Measurements from ENCODE around the gene IQCE. TPM values are rescaled to one million over a fixed set of nuclear protein-coding genes. Genes with fewer than 3 reads are reported as not detected.
"Not testable (repeated sequence)": the region's sequence is repeated elsewhere in the genome, so short reads cannot be mapped to it uniquely, and the experiment has no call there.

IQCE gene
- total RNA-seq, 1 donor from 2014 or later, result 22.2 TPM

DNA sequence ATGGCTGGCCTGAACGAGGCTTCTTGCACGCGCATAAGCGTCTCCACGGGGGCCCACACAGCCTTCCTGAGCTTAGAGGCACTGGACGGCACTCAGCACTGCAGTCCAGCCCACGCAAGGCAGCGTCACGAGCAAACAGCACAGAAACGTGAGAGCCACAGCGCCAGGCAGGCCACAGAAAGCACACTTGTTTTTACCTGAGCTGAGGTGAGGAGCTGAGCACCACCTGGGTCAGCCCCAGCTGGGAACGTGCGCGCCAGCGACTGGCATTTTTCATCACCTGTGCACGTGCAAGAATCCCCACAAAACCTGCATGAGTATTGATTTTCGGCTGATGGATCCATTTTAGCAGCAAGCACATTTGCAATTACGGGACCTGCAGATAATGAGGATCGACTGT, 26.7 kb downstream of the IQCE start:
- TF ChIP-seq, protein P1, sequence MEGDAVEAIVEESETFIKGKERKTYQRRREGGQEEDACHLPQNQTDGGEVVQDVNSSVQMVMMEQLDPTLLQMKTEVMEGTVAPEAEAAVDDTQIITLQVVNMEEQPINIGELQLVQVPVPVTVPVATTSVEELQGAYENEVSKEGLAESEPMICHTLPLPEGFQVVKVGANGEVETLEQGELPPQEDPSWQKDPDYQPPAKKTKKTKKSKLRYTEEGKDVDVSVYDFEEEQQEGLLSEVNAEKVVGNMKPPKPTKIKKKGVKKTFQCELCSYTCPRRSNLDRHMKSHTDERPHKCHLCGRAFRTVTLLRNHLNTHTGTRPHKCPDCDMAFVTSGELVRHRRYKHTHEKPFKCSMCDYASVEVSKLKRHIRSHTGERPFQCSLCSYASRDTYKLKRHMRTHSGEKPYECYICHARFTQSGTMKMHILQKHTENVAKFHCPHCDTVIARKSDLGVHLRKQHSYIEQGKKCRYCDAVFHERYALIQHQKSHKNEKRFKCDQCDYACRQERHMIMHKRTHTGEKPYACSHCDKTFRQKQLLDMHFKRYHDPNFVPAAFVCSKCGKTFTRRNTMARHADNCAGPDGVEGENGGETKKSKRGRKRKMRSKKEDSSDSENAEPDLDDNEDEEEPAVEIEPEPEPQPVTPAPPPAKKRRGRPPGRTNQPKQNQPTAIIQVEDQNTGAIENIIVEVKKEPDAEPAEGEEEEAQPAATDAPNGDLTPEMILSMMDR (IDR thresholded peaks at IDR 0.05), result no peak
- no peak for DNase-seq
- intact Hi-C loops (cut with DNase I), result no loop called here
- ATAC-seq, result no peak
- Histone ChIP-seq H3K4me3 (no peak overlapping the region), H3K27ac (no peak overlapping the region), H3K36me3 (peaks cover 17% of the 10 kb centered on the region), H3K4me1 (no peaks in the 10 kb centered on the region), H3K27me3 (no peaks in the 10 kb centered on the region), H3K9me3 (no peaks in the 10 kb centered on the region)

DNA sequence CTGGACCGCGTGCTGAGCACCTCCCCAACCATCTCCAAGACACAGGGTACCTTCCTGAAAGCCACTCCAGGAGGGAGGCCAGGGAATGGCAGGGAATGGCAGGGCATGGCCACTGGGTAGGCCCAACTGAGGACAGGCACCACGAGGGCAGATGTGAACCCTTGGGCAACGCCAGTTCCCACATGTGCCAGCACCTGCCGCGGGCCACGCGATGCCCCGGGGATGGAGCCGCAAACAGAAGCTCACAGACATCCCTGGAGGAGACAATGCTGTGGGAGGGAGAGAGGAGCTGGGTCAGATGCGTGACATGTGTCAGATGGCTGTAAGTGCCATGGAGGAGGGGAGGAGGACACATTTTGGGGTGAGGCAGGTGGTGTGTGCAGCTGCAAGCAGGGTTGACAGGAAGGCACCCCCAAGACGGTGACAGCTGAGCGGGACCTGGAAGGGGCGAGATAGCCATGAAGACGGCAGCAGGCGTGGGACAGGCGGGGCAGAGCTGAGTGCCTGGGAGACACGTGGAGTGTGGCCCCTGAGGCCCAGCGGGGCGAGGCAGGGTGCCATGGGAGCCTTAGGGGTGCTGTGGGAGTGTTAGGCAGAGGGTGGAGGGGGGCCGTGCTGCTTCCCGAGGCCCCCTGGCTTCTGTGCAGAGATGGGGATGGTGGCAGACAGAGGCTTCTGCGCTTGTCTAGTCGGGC, 27.7 kb downstream of the IQCE start:
- no peak overlapping the region for H3K4me3 ChIP-seq
- no peaks in the 10 kb centered on the region for H3K9me3 ChIP-seq

DNA sequence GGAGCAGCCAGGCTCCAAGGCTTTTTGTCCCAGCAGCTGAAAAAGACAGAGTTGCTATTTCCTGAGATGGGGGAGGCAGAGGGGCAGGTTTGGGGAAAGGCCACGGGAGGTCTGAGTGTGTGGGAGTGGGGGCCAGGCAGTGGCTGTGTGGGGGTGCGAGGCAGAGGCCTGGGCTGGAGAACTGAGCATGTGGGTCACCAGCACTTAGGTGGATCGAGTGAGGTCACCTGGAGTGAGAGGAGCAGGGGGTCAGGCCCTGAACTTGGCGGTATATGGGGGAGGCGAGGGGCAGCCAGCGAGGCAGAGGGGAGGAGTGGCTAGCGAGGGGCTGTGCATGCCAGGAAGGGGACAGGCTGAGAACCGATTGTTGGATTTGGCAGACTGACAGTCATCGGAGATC, 28.4 kb downstream of the IQCE start:
- Histone ChIP-seq H3K4me1 (no peaks in the 10 kb centered on the region), H3K36me3 (peaks cover 27% of the 10 kb centered on the region), H3K27me3 (no peaks in the 10 kb centered on the region), H3K27ac (no peak overlapping the region), H3K4me3 (no peak overlapping the region), H3K9me3 (no peaks in the 10 kb centered on the region)
- DNase-seq (no peak), ATAC-seq (no peak)
- intact Hi-C loops (cut with DNase I), result no loop called here
- TF ChIP-seq, protein P1 (IDR thresholded peaks at IDR 0.05), result no peak

More for the DNA sequence above, 27.7 kb downstream of the IQCE start:
- DNase-seq (no peak), ATAC-seq (no peak)
- no peaks in the 10 kb centered on the region for H3K4me1 ChIP-seq
- TF ChIP-seq, protein P1 (IDR thresholded peaks at IDR 0.05), result no peak
- no peaks in the 10 kb centered on the region for H3K27me3 ChIP-seq
- H3K36me3 ChIP-seq, result peaks cover 24% of the 10 kb centered on the region
- intact Hi-C loops (cut with DNase I), result no loop called here
- no peak overlapping the region for H3K27ac ChIP-seq

DNA sequence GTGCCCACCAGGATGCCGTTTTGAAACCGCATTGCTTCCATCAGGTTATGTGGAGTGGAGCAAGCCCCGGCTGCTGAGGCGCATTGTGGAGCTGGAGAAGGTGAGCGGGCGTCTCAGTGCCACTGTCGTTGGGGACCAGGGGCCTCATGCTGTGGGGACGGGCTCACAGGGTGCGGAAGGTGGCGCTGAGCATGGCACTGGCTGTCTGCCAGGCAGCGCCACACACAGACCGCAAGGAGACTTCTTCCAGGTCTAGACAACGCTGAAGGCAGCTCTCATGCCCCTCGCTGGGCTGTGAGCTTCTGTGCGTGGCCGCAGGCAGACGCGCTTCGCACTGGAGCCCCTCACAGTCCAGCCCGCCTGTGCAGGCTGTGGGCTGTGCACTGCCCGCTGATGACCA, 29.0 kb downstream of the IQCE start:
- no peaks in the 10 kb centered on the region for H3K27me3 ChIP-seq
- ATAC-seq (no peak), DNase-seq (no peak)
- intact Hi-C loops (cut with DNase I), result no loop called here
- TF ChIP-seq, protein P1 (IDR thresholded peaks at IDR 0.05), result no peak
- no peaks in the 10 kb centered on the region for H3K4me1 ChIP-seq
- H3K27ac ChIP-seq, result no peak overlapping the region
- H3K9me3 ChIP-seq, result no peaks in the 10 kb centered on the region
- H3K36me3 ChIP-seq, result peaks cover 33% of the 10 kb centered on the region
- no peak overlapping the region for H3K4me3 ChIP-seq

DNA sequence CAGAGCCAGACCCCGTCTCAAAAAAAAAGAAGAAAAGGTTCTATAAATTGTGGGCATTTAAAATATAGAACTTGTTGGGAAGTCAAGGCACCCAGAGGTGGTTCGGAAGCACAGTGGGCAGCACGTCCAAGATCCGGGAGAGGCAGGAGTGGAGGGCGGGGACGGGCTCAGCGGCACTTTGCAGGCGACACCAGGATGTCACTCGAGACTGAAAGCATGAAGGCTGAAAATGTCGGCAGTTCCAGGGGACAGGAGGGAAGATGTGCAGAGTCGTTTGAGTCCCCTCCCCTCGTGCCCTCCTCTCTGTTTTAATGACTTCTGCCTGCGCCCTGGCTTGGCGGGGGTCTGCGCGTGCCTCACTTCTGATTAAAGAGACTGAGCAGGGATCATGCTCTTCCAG, 30.6 kb downstream of the IQCE start:
- Histone ChIP-seq H3K27me3 (no peaks in the 10 kb centered on the region), H3K27ac (no peak overlapping the region)
- intact Hi-C loops (cut with DNase I), result no loop called here

DNA sequence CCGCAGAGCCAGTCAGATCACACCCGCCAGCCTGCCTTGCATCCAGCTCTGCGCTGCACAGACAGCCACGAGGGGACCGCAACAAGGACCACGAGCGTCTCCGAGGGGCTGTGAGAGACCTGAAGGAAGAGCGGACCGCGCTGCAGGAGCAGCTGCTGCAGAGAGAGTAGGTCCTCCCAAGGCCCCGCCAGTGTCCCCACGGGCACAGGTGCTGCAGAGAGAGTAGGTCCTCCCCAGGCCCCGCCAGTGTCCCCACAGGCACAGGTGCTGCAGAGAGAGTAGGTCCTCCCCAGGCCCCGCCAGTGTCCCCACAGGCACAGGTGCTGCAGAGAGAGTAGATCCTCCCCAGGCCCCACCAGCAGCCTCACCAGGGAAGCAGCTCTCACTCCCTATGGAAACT, 31.2 kb downstream of the IQCE start:
- intact Hi-C loops (cut with DNase I); H3K27me3 ChIP-seq; DNase-seq; H3K4me1 ChIP-seq; ATAC-seq; H3K9me3 ChIP-seq; H3K27ac ChIP-seq; H3K4me3 ChIP-seq: not testable (repeated sequence)
- H3K36me3 ChIP-seq, result peaks cover 51% of the 10 kb centered on the region

More for the DNA sequence above, 30.6 kb downstream of the IQCE start:
- TF ChIP-seq, protein P1 (IDR thresholded peaks at IDR 0.05), result no peak
- DNase-seq, result no peak
- Histone ChIP-seq H3K4me1 (no peaks in the 10 kb centered on the region), H3K4me3 (no peak overlapping the region), H3K9me3 (no peaks in the 10 kb centered on the region), H3K36me3 (peaks cover 45% of the 10 kb centered on the region)
- ATAC-seq, result no peak
